Measurements from ENCODE around the gene AKAP6.

The AKAP6 gene

GRCh38 chr14:32329146-32329545 is at the start of gene AKAP6:
AKAP6 (plus strand) TSS chr14:32329298; CDS start chr14:32433494, 104,196 bp downstream.
- TF ChIP-seq CTCF (IDR thresholded peaks at IDR 0.05; ENCODE audit: low read depth, low read length, missing control alignments), result no peak
- no peak for DNase-seq (ENCODE audit: low read depth)
- in situ Hi-C loops (cut with HindIII; ENCODE audit: low sequenced_read_pairs), result no loop called here
- no peak within 1 kb of the TSS for H3K4me3 ChIP-seq (ENCODE audit: low read depth, low read length)

GRCh38 chr14:32286602-32287001 is 42.5 kb upstream of the AKAP6 start:
- in situ Hi-C loops (cut with HindIII; ENCODE audit: low sequenced_read_pairs), result no loop called here
- H3K4me3 ChIP-seq (ENCODE audit: low read depth, low read length), result no peak overlapping the region
- DNase-seq (ENCODE audit: low read depth), result no peak
- TF ChIP-seq CTCF (IDR thresholded peaks at IDR 0.05; ENCODE audit: low read depth, low read length, missing control alignments), result no peak

GRCh38 chr14:32296366-32296765 is 32.7 kb upstream of the AKAP6 start:
- in situ Hi-C loops (cut with HindIII; ENCODE audit: low sequenced_read_pairs), result no loop called here
- no peak overlapping the region for H3K4me3 ChIP-seq (ENCODE audit: low read depth, low read length)
- TF ChIP-seq CTCF (IDR thresholded peaks at IDR 0.05; ENCODE audit: low read depth, low read length, missing control alignments), result no peak
- no peak for DNase-seq (ENCODE audit: low read depth)

GRCh38 chr14:32298346-32298745 is 30.8 kb upstream of the AKAP6 start:
- TF ChIP-seq CTCF (IDR thresholded peaks at IDR 0.05; ENCODE audit: low read depth, low read length, missing control alignments), result no peak
- in situ Hi-C loops (cut with HindIII; ENCODE audit: low sequenced_read_pairs), result no loop called here
- no peak overlapping the region for H3K4me3 ChIP-seq (ENCODE audit: low read depth, low read length)
- no peak for DNase-seq (ENCODE audit: low read depth)

- no peak for TF ChIP-seq CTCF (IDR thresholded peaks at IDR 0.05; ENCODE audit: low read depth, low read length, missing control alignments)
- no peak for DNase-seq (ENCODE audit: low read depth)
- in situ Hi-C loops (cut with HindIII; ENCODE audit: low sequenced_read_pairs), result no loop called here
- no peak overlapping the region for H3K4me3 ChIP-seq (ENCODE audit: low read depth, low read length)
Observed at GRCh38 chr14:32300136-32300535, 29.0 kb upstream of the AKAP6 start.

- TF ChIP-seq CTCF (IDR thresholded peaks at IDR 0.05; ENCODE audit: low read depth, low read length, missing control alignments), result no peak
- in situ Hi-C loops (cut with HindIII; ENCODE audit: low sequenced_read_pairs), result no loop called here
- DNase-seq (ENCODE audit: low read depth), result no peak
- H3K4me3 ChIP-seq (ENCODE audit: low read depth, low read length), result no peak overlapping the region
Observed at GRCh38 chr14:32303865-32304264, 25.2 kb upstream of the AKAP6 start.

- no peak for DNase-seq (ENCODE audit: low read depth)
- in situ Hi-C loops (cut with HindIII; ENCODE audit: low sequenced_read_pairs), result no loop called here
- no peak overlapping the region for H3K4me3 ChIP-seq (ENCODE audit: low read depth, low read length)
- TF ChIP-seq CTCF (IDR thresholded peaks at IDR 0.05; ENCODE audit: low read depth, low read length, missing control alignments), result no peak
Observed at GRCh38 chr14:32304296-32304695, 24.8 kb upstream of the AKAP6 start.
